Thymus (tissue), 11 donors: Measurements from ENCODE around the gene NAT14. TPM values are rescaled to one million over a fixed set of nuclear protein-coding genes. Genes with fewer than 3 reads are reported as not detected.

ENCODE experiments used
- DNase-seq, 9 donors: peaks; one replicate each; pipeline ENCODE4 v3.0.0-alpha.2; 2013; ENCODE audit warnings: low spot score in 9 of 9, low read depth in 6 of 9, missing footprints in 1 of 9
- H3K27ac ChIP-seq, 2 donors: one replicate each; pipeline ENCODE4 v1.5.1; 2013; ENCODE audit warnings: control low read depth in 1 of 2, low read depth in 1 of 2, low read length in 1 of 2, mild to moderate bottlenecking in 1 of 2, moderate library complexity in 1 of 2
- H3K27me3 ChIP-seq, 2 donors: one replicate each; pipeline ENCODE4 v1.5.1; 2013; ENCODE audit warnings: low read length in 1 of 2; ENCODE audit not compliant: control insufficient read depth in 2 of 2, insufficient read depth in 1 of 2
- H3K36me3 ChIP-seq, 2 donors: one replicate each; pipeline ENCODE4 v1.5.1; 2013; ENCODE audit warnings: low read length in 1 of 2, mild to moderate bottlenecking in 1 of 2, moderate library complexity in 1 of 2; ENCODE audit not compliant: control insufficient read depth in 2 of 2, insufficient read depth in 2 of 2
- H3K4me1 ChIP-seq, 2 donors: one replicate each; pipeline ENCODE4 v1.5.1; 2013; ENCODE audit warnings: low read length in 2 of 2; ENCODE audit not compliant: control insufficient read depth in 2 of 2, insufficient read depth in 2 of 2
- H3K4me3 ChIP-seq, 2 donors: one replicate each; pipeline ENCODE4 v1.5.1; 2013; ENCODE audit warnings: low read length in 2 of 2, control low read depth in 1 of 2, mild to moderate bottlenecking in 1 of 2
- H3K9me3 ChIP-seq, 2 donors: one replicate each; pipeline ENCODE4 v1.5.1; 2013; ENCODE audit warnings: low read length in 1 of 2, mild to moderate bottlenecking in 1 of 2; ENCODE audit not compliant: control insufficient read depth in 2 of 2, insufficient read depth in 1 of 2
- WGBS: extraction: QIAGEN DNeasy Blood & Tissue Kit; methylation state at CpG from one replicate; pipeline ENCODE4 v1.1.7; 2013; 5-methylcytosine and 5-hydroxymethylcytosine counted together
- polyA plus RNA-seq: library from polyadenylated mRNA; stranded (reverse); fragments of 200-250 nt; gene quantifications from one replicate; pipeline ENCODE4 v1.2.3, GENCODE V29; 2013
- total RNA-seq: library from RNA; stranded (reverse); fragments of 120-200 nt; gene quantifications from one replicate; pipeline ENCODE4 v1.2.4, GENCODE V29; 2013
- donor health status: healthy.

NAT14 gene
- total and polyA plus RNA-seq, 2 donors: 58.2 to 116 TPM

DNA sequence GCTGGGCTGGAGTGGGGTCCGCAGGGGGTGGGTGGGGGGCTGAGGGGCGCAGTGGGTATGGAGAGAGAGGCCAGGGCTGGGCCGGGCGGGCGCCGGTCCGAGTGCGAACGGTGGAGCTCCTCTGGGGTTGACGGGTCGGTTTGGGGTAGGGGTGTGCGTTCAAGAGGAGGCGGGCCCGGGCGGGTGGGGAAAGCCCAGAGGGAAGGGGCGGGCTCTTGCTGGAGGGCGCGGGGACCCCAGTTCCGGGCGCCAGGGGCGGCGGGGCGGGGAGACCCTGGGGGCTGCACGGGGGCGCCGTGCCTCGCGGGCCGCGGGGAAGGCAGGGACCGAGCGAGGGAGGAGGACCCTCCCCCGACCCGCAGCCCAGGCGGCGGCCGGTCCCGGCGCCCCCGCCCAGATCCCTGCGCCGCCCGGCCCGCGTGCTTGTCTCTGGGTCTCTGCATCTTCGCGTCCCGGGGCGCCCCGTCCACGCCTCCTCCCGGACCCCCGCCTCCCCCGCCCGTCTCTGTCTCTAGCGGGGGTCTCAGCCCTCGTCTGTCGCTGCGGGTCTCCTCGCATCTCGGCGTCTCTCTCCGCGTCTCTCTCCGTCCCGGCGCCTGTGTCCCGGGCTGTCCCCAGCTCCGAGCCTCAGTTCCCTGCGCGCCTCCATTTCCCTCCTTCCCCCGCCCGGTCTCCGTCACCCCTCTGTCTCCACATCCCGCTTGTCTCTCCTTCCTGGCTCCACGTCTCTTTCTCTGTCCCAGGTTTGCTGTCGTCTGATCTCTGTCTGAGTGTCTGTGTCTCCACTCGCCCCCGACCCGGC, 33.6 kb upstream of the NAT14 start:
- no peak overlapping the region for H3K27ac ChIP-seq
- 3% methylated on average over 80 of the region's 80 CpGs for WGBS
- peak in 1 of 9 donors; percentile 34 for DNase-seq
- peaks cover 13 to 15% of the 10 kb centered on the region in 2 donors for H3K4me1 ChIP-seq
- peaks cover 0 to 4% of the 10 kb centered on the region in 2 donors for H3K36me3 ChIP-seq
- H3K27me3 ChIP-seq: peaks cover 32 to 71% of the 10 kb centered on the region in 2 donors
- peak overlapping the region; percentile 18 to 49 for H3K4me3 ChIP-seq
- H3K9me3 ChIP-seq: no peaks in the 10 kb centered on the region

DNA sequence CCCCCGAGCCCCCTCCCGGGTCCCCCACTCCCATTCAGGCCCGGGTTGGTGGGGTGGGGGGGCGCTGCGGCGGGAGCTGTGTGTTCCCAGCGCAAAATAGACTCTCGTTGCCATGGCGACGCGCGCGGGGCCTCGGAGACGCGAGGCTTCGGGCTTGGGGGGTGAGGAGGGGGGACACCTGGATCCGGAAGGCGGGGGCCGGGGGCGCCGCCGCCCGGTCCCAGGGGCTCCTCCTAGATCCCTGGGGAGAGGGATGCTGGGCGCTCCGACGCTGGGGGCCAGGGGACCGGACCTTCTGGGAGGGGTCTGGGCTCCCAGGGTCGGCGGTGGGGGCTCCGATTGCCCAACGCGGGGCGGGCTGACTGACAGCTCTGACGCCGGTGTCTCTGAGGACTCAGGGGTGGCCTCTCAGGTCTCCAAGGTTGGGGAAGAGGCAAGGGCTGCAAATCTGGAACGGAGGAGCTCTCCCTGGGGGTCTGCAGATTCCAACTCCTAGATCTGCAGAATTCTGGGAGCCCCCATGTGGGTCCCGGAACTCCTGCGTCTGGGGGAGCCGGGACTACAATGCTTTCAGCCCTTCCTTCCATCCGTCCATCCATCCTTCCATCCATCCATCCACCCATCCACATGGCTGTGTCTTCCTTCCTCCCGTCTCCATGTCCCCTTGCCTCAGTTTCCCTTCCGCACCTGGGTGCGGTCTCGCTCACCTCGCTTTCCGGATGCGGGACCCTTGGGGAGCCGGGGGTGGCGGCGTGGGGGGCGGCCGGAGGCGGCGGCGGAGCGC, 32.8 kb upstream of the NAT14 start:
- H3K27ac ChIP-seq: no peak overlapping the region
- H3K27me3 ChIP-seq: peaks cover 28 to 63% of the 10 kb centered on the region in 2 donors
- peaks cover 13 to 15% of the 10 kb centered on the region in 2 donors for H3K4me1 ChIP-seq
- H3K36me3 ChIP-seq: peaks cover 0 to 4% of the 10 kb centered on the region in 2 donors
- H3K4me3 ChIP-seq: peak overlapping the region; percentile 18 to 49
- no peaks in the 10 kb centered on the region for H3K9me3 ChIP-seq
- peak in 4 of 9 donors; percentile 41 to 72 (median 52) for DNase-seq
- WGBS: 5% methylated on average over 57 of the region's 57 CpGs

DNA sequence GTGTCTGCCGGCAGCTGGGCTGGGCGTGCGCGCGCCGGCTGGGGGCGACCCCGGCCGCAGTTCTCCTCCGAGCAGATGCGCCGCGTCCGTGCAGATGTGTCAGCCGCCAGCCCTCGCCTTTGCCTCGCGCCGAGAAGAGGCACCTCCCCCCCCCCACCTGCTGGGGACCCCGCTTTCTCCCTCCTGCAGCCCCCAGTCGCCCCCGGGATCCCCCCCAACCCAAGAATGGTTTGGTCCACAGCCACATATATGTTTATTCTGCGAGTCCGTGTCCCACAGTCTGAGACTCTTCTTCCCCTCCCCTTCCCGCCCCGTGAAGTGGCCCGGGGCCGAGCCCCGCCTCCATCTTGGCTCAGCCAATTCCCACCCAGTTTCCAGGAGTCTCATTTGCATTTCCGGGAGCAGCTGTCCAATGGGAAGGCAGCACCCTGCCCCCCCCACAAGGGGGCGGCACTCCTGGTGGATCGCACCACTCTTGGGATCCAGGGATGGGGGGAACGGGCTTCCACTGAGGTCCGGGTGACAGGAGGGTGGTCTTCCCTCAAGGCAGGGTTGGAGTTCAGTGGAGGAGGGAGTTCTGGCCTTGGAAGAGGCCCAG, 32.1 kb upstream of the NAT14 start:
- peak in 8 of 9 donors; percentile 57 to 88 (median 76) for DNase-seq
- Histone ChIP-seq H3K27ac (no peak overlapping the region), H3K4me1 (peaks cover 13 to 15% of the 10 kb centered on the region in 2 donors), H3K27me3 (peaks cover 26 to 56% of the 10 kb centered on the region in 2 donors), H3K9me3 (no peaks in the 10 kb centered on the region), H3K36me3 (peaks cover 0 to 4% of the 10 kb centered on the region in 2 donors), H3K4me3 (peak overlapping the region in 1 of 2 donors; percentile 49)
- 26% methylated on average over 34 of the region's 34 CpGs for WGBS

DNA sequence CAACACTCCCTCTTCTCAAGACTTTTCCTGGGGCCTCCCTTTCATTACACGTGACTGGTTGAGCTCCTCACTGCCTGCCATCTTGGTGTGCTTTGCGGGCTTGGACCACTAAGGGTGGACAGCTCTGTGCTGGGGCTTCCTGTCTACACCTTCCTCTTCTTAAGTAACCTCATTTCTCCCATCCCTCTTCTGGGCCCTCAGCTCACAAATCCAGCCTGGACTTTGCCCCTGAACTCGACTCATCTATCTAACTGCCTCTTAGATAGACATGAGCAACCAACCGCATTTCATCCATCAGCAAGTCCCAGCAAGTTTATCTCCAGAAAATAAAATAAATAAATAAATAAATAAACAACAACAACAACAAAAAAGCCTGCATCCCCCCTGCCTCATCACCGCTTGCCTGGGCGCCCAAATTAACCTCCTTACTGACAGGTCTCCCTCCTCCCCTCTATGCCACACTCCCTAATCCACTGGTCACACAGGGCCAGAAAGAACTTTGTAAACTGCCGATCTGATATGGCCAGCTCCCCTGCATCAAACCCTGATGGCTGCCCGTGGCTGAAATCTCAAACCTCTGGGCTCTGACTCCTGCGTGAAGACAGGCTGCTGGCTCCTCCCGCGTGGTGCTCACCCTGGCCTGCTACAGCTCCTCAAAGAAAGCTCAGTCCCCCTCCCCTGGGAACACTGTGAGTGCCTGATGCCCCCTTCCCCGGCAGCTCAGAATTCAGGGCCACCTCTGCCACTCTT, 31.3 kb upstream of the NAT14 start:
- Histone ChIP-seq H3K36me3 (peaks cover 0 to 4% of the 10 kb centered on the region in 2 donors), H3K9me3 (no peaks in the 10 kb centered on the region), H3K4me3 (no peak overlapping the region), H3K27me3 (peaks cover 26 to 52% of the 10 kb centered on the region in 2 donors), H3K27ac (no peak overlapping the region), H3K4me1 (peaks cover 13 to 15% of the 10 kb centered on the region in 2 donors)
- DNase-seq: no peak
- 98% methylated on average over 12 of the region's 12 CpGs for WGBS

DNA sequence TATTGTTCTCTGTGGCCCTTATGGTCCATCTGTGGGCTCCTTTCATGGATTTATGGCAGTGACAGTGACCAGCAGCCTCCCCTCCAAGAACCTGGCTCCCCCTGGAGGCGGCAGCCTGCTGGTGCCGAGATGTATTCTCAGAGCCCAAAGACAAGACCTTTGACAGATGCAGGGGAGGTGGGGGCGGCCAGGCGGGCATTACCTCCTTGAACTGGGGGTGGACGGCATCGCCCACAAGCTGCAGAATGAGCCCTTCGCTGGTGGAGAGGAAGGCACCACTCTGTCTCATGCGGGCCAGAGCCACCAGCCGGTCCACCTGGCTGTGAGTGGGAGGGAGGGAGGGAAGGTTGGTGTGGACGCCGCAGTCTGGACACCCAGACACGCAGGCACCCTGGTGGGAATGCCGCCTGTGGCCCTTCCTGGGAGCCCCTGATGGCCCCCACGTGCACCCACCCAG, 30.2 kb upstream of the NAT14 start:
- no peak overlapping the region for H3K4me3 ChIP-seq
- 84% methylated on average over 14 of the region's 14 CpGs for WGBS
- H3K9me3 ChIP-seq: no peaks in the 10 kb centered on the region
- peaks cover 0 to 4% of the 10 kb centered on the region in 2 donors for H3K36me3 ChIP-seq
- DNase-seq: peak in 2 of 9 donors; percentile 58 to 62
- H3K27me3 ChIP-seq: peaks cover 18 to 41% of the 10 kb centered on the region in 2 donors
- H3K4me1 ChIP-seq: peaks cover 13 to 15% of the 10 kb centered on the region in 2 donors
- no peak overlapping the region for H3K27ac ChIP-seq

DNA sequence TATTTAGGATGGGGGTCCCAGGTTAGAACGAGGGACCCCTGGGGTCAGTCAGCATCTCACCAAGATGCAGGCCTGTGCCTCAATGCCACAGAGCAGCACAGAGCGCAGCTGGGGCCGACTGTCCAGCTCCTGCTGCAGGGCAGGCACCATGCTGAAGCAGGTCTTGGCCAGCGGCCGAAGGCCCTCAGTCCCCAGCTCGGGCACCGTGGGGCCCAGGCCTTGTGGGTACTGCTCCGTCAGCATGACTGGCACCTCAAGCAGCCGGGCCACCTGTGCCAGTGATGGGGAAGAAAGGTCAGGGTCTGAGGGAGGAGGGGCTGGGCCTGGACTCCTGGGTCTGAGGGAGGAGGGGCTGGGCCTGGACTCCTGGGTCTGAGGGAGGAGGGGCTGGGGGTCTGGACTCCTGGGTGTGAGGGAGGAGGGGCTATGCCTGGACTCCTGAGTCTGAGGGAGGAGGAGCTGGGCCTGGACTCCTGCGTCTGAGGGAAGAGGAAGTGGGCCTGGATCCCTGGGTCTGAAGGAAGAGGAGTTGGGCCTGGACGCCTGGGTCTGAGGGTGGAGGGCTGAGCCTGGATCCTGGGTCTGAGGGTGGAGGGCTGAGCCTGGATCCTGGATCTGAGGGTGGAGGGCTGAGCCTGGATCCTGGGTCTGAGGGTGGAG, 29.3 kb upstream of the NAT14 start:
- no peak for DNase-seq
- Histone ChIP-seq H3K36me3 (peaks cover 0 to 4% of the 10 kb centered on the region in 2 donors), H3K4me3 (no peak overlapping the region), H3K9me3 (peaks cover 0 to 1% of the 10 kb centered on the region in 2 donors), H3K27ac (no peak overlapping the region), H3K27me3 (peaks cover 17 to 34% of the 10 kb centered on the region in 2 donors), H3K4me1 (peaks cover 14 to 15% of the 10 kb centered on the region in 2 donors)
- 97% methylated on average over 11 of the region's 11 CpGs for WGBS

DNA sequence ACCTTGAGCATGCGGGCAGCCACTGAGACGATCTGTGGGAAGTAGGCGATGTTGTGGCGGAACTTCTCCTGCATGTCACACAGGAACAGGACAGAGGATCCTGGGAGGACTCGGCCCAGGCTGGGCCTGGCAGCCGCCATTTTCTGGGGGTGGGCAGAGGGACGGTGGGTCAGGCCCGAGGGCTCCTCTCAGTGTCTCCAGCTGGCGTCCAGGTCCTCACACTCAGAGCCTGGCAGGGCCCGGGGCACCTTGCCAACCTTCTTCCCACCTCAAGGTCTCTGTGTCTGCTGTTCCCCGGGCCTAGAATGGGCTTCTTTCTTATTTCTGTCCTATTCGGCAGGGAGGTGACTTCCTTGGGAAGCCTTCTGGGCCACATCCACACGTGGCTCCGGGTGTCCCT, 28.6 kb upstream of the NAT14 start:
- Histone ChIP-seq H3K27me3 (peaks cover 12 to 27% of the 10 kb centered on the region in 2 donors), H3K36me3 (peaks cover 0 to 4% of the 10 kb centered on the region in 2 donors), H3K4me3 (no peak overlapping the region), H3K9me3 (peaks cover 1 to 3% of the 10 kb centered on the region in 2 donors), H3K27ac (no peak overlapping the region), H3K4me1 (peaks cover 20 to 21% of the 10 kb centered on the region in 2 donors)
- no peak for DNase-seq
- 96% methylated on average over 14 of the region's 14 CpGs for WGBS
